ENCODE measurements around the gene FBXW5. TPM values are rescaled to one million over a fixed set of nuclear protein-coding genes. Genes with fewer than 3 reads are reported as not detected.

The FBXW5 gene
- total RNA-seq, 1 donor, result 104 TPM

DNA sequence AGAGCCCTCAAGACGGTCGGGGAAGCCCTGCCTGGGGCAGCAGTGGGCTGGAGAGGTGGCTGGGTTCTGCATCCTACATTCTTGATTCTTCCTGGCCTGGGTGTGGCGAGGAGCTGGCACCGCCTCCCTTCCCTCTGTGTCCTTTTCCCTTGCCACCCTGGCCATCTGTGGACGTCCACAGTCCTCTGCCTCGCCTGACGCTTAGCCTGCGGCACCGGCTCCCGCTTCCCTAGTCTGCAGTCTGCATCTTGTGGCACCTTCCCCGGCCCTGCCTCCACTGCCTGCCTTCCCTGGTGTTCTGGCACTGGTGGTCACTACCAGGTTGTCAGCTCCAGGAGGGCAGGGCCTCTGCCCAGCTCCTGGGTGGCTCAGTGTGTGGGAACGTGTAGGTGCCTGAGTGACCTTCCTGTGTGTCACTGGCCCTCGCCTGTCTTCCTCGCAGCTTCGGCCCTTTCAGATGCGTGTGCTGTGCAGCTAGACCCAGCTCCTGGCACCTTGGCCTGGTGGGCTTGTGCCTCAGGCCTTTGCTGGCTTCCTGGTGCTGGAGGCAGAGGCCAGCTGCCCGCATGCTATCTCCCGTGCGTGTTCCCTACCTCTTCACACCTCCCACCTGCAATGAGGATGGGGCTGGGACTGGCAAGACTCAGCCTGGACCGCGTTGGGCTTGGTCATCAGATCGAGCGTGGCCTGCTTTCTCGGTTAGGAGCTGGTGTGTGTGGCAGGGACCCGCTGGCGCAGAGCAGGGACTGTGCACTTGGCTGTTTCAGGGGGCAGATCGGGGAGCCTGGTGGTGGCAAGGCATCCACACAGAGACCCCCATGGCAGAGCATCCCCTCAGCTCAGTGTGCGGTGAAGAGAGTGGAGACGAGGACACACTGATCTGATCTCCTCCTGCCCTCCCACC lies 37.3 kb downstream of the FBXW5 start:
- TF ChIP-seq, protein P1, sequence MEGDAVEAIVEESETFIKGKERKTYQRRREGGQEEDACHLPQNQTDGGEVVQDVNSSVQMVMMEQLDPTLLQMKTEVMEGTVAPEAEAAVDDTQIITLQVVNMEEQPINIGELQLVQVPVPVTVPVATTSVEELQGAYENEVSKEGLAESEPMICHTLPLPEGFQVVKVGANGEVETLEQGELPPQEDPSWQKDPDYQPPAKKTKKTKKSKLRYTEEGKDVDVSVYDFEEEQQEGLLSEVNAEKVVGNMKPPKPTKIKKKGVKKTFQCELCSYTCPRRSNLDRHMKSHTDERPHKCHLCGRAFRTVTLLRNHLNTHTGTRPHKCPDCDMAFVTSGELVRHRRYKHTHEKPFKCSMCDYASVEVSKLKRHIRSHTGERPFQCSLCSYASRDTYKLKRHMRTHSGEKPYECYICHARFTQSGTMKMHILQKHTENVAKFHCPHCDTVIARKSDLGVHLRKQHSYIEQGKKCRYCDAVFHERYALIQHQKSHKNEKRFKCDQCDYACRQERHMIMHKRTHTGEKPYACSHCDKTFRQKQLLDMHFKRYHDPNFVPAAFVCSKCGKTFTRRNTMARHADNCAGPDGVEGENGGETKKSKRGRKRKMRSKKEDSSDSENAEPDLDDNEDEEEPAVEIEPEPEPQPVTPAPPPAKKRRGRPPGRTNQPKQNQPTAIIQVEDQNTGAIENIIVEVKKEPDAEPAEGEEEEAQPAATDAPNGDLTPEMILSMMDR (IDR thresholded peaks at IDR 0.05; ENCODE audit: insufficient read depth, low read depth, low read length), result no peak
- DNase-seq (ENCODE audit: low read depth), result no peak
- no peak overlapping the region for H3K4me3 ChIP-seq (ENCODE audit: low read depth, low read length)

- H3K4me3 ChIP-seq (ENCODE audit: low read depth, low read length), result no peak overlapping the region
- TF ChIP-seq, protein P1 (IDR thresholded peaks at IDR 0.05; ENCODE audit: insufficient read depth, low read depth, low read length), result no peak
- DNase-seq (ENCODE audit: low read depth), result no peak
Observed at GRCh38 chr9:136906266-136906665, 38.3 kb downstream of the FBXW5 start.

GRCh38 chr9:136903041-136903554 lies 41.4 kb downstream of the FBXW5 start:
- H3K4me3 ChIP-seq (ENCODE audit: low read depth, low read length), result no peak overlapping the region
- TF ChIP-seq, protein P1 (IDR thresholded peaks at IDR 0.05; ENCODE audit: insufficient read depth, low read depth, low read length), result no peak
- peak; percentile 40 for DNase-seq (ENCODE audit: low read depth)

- TF ChIP-seq, protein P1 (IDR thresholded peaks at IDR 0.05; ENCODE audit: insufficient read depth, low read depth, low read length), result no peak
- peak; percentile 79 for DNase-seq (ENCODE audit: low read depth)
- H3K4me3 ChIP-seq (ENCODE audit: low read depth, low read length), result no peak overlapping the region
Observed at GRCh38 chr9:136902259-136902821, 42.2 kb downstream of the FBXW5 start.

DNA sequence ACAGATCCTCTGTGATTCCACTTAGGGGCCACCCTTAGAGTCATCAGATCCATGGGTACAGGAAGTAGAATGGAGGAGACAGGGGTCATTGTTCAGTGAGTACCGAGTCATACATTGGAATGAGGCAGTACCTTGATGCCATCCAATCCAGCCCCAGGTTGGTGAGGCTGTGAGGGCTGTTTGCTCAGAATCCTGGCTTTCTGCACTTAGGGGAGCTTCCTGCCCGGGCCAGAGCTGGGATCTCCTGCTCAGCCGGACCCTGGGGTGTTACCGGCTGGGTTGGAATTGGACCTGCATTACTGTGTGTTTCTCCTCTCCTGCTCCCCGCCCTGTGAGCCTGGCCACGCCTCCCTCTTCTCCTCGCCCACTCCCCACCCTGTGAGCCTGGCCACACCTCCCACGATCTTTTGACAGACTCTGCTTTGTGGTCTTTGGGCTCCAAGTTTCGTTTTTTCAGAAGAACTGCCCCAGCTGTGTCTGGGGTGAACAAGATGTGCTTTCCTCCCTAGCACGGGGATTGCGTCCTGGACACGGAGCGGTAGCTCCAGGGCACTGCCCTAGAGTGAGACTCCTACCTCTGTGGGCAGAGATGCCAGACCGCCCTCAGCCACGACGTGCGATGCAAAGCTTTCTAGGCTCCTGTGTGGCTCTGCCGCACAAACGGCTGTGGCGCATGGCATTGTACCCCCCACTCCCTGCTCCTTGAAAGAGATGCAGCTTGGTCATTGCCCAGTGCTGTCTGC lies 42.9 kb downstream of the FBXW5 start:
- no peak overlapping the region for H3K4me3 ChIP-seq (ENCODE audit: low read depth, low read length)
- TF ChIP-seq, protein P1 (IDR thresholded peaks at IDR 0.05; ENCODE audit: insufficient read depth, low read depth, low read length), result no peak
- peak; percentile 50 for DNase-seq (ENCODE audit: low read depth)

- TF ChIP-seq, protein P1 (IDR thresholded peaks at IDR 0.05; ENCODE audit: insufficient read depth, low read depth, low read length), result no peak
Observed at GRCh38 chr9:136900988-136901515, 43.5 kb downstream of the FBXW5 start.

More at GRCh38 chr9:136900988-136901515, 43.5 kb downstream of the FBXW5 start:
- H3K4me3 ChIP-seq (ENCODE audit: low read depth, low read length), result no peak overlapping the region
- DNase-seq (ENCODE audit: low read depth), result peak; percentile 10
